ENCODE data around the gene IDUA. TPM values are rescaled to one million over a fixed set of nuclear protein-coding genes. Genes with fewer than 3 reads are reported as not detected.

IDUA gene
- polyA plus RNA-seq, 1 donor (not counting 4 experiments of a cell fraction or from before 2014, with no cell fraction given), result 1.2 TPM

GRCh38 chr4:952881-953573 is 33.8 kb upstream of the IDUA start:
- H4K20me1 ChIP-seq (ENCODE audit: control insufficient read depth, extremely low read depth, insufficient read depth, low read length), result no peaks in the 10 kb centered on the region
- no peak for FAIRE-seq
- dilution Hi-C loops (cut with MboI; ENCODE audit: extremely low pct_ligation_motif_present, low sequenced_read_pairs), result no loop called here

GRCh38 chr4:953574-953915 is 33.3 kb upstream of the IDUA start:
- Histone ChIP-seq H4K20me1 (ENCODE audit: control insufficient read depth, extremely low read depth, insufficient read depth, low read length) (no peaks in the 10 kb centered on the region), H3K27me3 (ENCODE audit: control insufficient read depth, extremely low read depth, insufficient read depth, low read length) (no peaks in the 10 kb centered on the region), H3K36me3 (ENCODE audit: control insufficient read depth in 2 of 2, extremely low read depth in 1 of 2, insufficient read depth in 2 of 2, low read length in 2 of 2) (peaks cover 0 to 2% of the 10 kb centered on the region in 2 experiments), H3K9ac (ENCODE audit: control insufficient read depth, extremely low read depth, insufficient read depth, low read length) (no peak overlapping the region), H3K4me2 (ENCODE audit: control insufficient read depth, extremely low read depth, insufficient read depth, low read depth, low read length) (no peak overlapping the region), H3K9me1 (ENCODE audit: control insufficient read depth, extremely low read depth, insufficient read depth, low read length) (no peaks in the 10 kb centered on the region), H2AFZ (ENCODE audit: control insufficient read depth, low read length) (no peak overlapping the region), H3K9me3 (ENCODE audit: control insufficient read depth, low read depth, low read length) (no peaks in the 10 kb centered on the region), H3K4me3 (ENCODE audit: control insufficient read depth in 2 of 3, extremely low read depth in 1 of 3, insufficient read depth in 2 of 3, low read depth in 1 of 3, low read length in 3 of 3) (no peak overlapping the region), H3K4me1 (ENCODE audit: control insufficient read depth, extremely low read depth, insufficient read depth, low read length) (no peaks in the 10 kb centered on the region), H3K79me2 (ENCODE audit: control insufficient read depth, insufficient read depth, low read length) (no peaks in the 10 kb centered on the region), H3K27ac (ENCODE audit: control insufficient read depth, insufficient read depth, low read length) (no peak overlapping the region)
- no peak for FAIRE-seq
- TF ChIP-seq EZH2 (IDR thresholded peaks at IDR 0.05; ENCODE audit: low read length) (no peak), CTCF (optimal IDR thresholded peaks at IDR 0.05 in 1 of 3, IDR thresholded peaks at IDR 0.05 in 1 of 3, conservative IDR thresholded peaks at IDR 0.05 in 1 of 3; ENCODE audit: extremely low read depth in 1 of 3, insufficient read depth in 2 of 3, low read length in 3 of 3) (no peak)
- DNase-seq (ENCODE audit: low read depth, low spot score), result no peak
- dilution Hi-C loops (cut with MboI; ENCODE audit: extremely low pct_ligation_motif_present, low sequenced_read_pairs), result no loop called here

More at GRCh38 chr4:952881-953573, 33.8 kb upstream of the IDUA start:
- Histone ChIP-seq H3K27ac (ENCODE audit: control insufficient read depth, insufficient read depth, low read length) (no peak overlapping the region), H3K79me2 (ENCODE audit: control insufficient read depth, insufficient read depth, low read length) (no peaks in the 10 kb centered on the region), H3K4me1 (ENCODE audit: control insufficient read depth, extremely low read depth, insufficient read depth, low read length) (no peaks in the 10 kb centered on the region), H3K9ac (ENCODE audit: control insufficient read depth, extremely low read depth, insufficient read depth, low read length) (no peak overlapping the region), H3K9me3 (ENCODE audit: control insufficient read depth, low read depth, low read length) (no peaks in the 10 kb centered on the region), H3K36me3 (ENCODE audit: control insufficient read depth in 2 of 2, extremely low read depth in 1 of 2, insufficient read depth in 2 of 2, low read length in 2 of 2) (peaks cover 0 to 2% of the 10 kb centered on the region in 2 experiments), H2AFZ (ENCODE audit: control insufficient read depth, low read length) (no peak overlapping the region), H3K4me2 (ENCODE audit: control insufficient read depth, extremely low read depth, insufficient read depth, low read depth, low read length) (no peak overlapping the region), H3K9me1 (ENCODE audit: control insufficient read depth, extremely low read depth, insufficient read depth, low read length) (no peaks in the 10 kb centered on the region), H3K27me3 (ENCODE audit: control insufficient read depth, extremely low read depth, insufficient read depth, low read length) (no peaks in the 10 kb centered on the region), H3K4me3 (ENCODE audit: control insufficient read depth in 2 of 3, extremely low read depth in 1 of 3, insufficient read depth in 2 of 3, low read depth in 1 of 3, low read length in 3 of 3) (no peak overlapping the region)
- no peak for DNase-seq (ENCODE audit: low read depth, low spot score)
- TF ChIP-seq EZH2 (IDR thresholded peaks at IDR 0.05; ENCODE audit: low read length), result no peak
- TF ChIP-seq CTCF (optimal IDR thresholded peaks at IDR 0.05 in 1 of 3, IDR thresholded peaks at IDR 0.05 in 1 of 3, conservative IDR thresholded peaks at IDR 0.05 in 1 of 3; ENCODE audit: extremely low read depth in 1 of 3, insufficient read depth in 2 of 3, low read length in 3 of 3), result no peak
